HG03039 (cell line): ENCODE results near the gene CHRNB4.

Experiments used
- ATAC-seq: cut with Tn5 transposase; IDR thresholded peaks from one replicate; pipeline ENCODE4 v1.9.1; 2021; ENCODE audit warnings: mild to moderate bottlenecking, moderate library complexity; ENCODE audit not compliant: unreplicated experiment

Gene CHRNB4

GRCh38 chr15:78634210-78635145 is 6.5 kb downstream of the CHRNB4 start:
- no peak for ATAC-seq

GRCh38 chr15:78633348-78633747 is 7.7 kb downstream of the CHRNB4 start:
- no peak for ATAC-seq

- ATAC-seq = no peak
Observed at GRCh38 chr15:78630886-78631633, 9.9 kb downstream of the CHRNB4 start.

- no peak for ATAC-seq
Observed at GRCh38 chr15:78629716-78630065, 11.3 kb downstream of the CHRNB4 start.

- ATAC-seq = no peak
Observed at GRCh38 chr15:78629031-78629715, 11.8 kb downstream of the CHRNB4 start.

GRCh38 chr15:78628227-78628626 is 12.8 kb downstream of the CHRNB4 start:
- no peak for ATAC-seq

- no peak for ATAC-seq
Observed at GRCh38 chr15:78627348-78627747, 13.7 kb downstream of the CHRNB4 start.

GRCh38 chr15:78626381-78626995 is 14.5 kb downstream of the CHRNB4 start:
- ATAC-seq = no peak

- no peak for ATAC-seq
Observed at GRCh38 chr15:78625606-78626280, 15.3 kb downstream of the CHRNB4 start.

- no peak for ATAC-seq
Observed at GRCh38 chr15:78624651-78625590, 16.1 kb downstream of the CHRNB4 start.

GRCh38 chr15:78623786-78624497 is 17.1 kb downstream of the CHRNB4 start:
- no peak for ATAC-seq

GRCh38 chr15:78621810-78622402 is 19.1 kb downstream of the CHRNB4 start:
- no peak for ATAC-seq

GRCh38 chr15:78620527-78621421 is 20.2 kb downstream of the CHRNB4 start, which contains the start of gene CHRNA3:
Gene CHRNA3 (minus strand): TSS chr15:78620996. CDS start chr15:78620794, 202 bp downstream.
- ATAC-seq = no peak

GRCh38 chr15:78620021-78620526 is 20.9 kb downstream of the CHRNB4 start:
- ATAC-seq = no peak

- no peak for ATAC-seq
Observed at GRCh38 chr15:78619022-78619950, 21.7 kb downstream of the CHRNB4 start.

- no peak for ATAC-seq
Observed at GRCh38 chr15:78618490-78618934, 22.5 kb downstream of the CHRNB4 start.
